Ascending aorta (tissue), 2 donors: ENCODE measurements around the gene PACC1. TPM values are rescaled to one million over a fixed set of nuclear protein-coding genes. Genes with fewer than 3 reads are reported as not detected.

ENCODE experiments used
- DNase-seq, 2 donors: peaks; one replicate each; pipeline ENCODE4 v3.0.0-alpha.2; 2019; ENCODE audit warnings: low spot score in 2 of 2
- H3K27ac ChIP-seq, 2 donors: fragments of 200-600 bp; sonication (generic); one replicate each; pipeline ENCODE4 v1.5.1; 2016 to 2017; ENCODE audit warnings: mild to moderate bottlenecking in 1 of 2
- H3K27me3 ChIP-seq: fragments of 200-600 bp; sonication (generic); one replicate; pipeline ENCODE4 v1.5.1; 2017
- H3K36me3 ChIP-seq, 2 donors: fragments of 200-600 bp; sonication (generic); one replicate each; pipeline ENCODE4 v1.5.1; 2016
- H3K4me1 ChIP-seq, 2 donors: fragments of 200-600 bp; sonication (generic); one replicate each; pipeline ENCODE4 v1.5.1; 2016 to 2017; ENCODE audit warnings: mild to moderate bottlenecking in 1 of 2
- H3K4me3 ChIP-seq, 2 donors: fragments of 200-600 bp; sonication (generic); one replicate each; pipeline ENCODE4 v1.5.1; 2016 to 2017; ENCODE audit warnings: mild to moderate bottlenecking in 1 of 2
- H3K9me3 ChIP-seq, 2 donors: fragments of 200-600 bp; sonication (generic); one replicate each; pipeline ENCODE4 v1.5.1; 2016
- intact Hi-C: fragments of 100-400 bp; cut with DNase I; formaldehyde crosslinking; loops from one replicate; pipeline ENCODE4 v1.15.1; 2023
- total RNA-seq: library from RNA; depleted of rRNA; stranded (reverse); fragments of >200 nt; gene quantifications from one replicate; pipeline ENCODE4 v1.1.0, GENCODE V29; 2016
- TF ChIP-seq, protein P1 (sequence below), 3 experiments: fragments of 200-600 bp in 2 of 3; fragments of 450-650 bp in 1 of 3; sonication (generic) in 2 of 3; IDR thresholded peaks; one replicate each; pipeline ENCODE4 v1.5.1; 2016 to 2019; ENCODE audit warnings: antibody characterized with exemption in 3 of 3, mild to moderate bottlenecking in 1 of 3, moderate library complexity in 1 of 3

Gene PACC1
- total RNA-seq, 1 donor from 2014 or later = 0.85 TPM

DNA sequence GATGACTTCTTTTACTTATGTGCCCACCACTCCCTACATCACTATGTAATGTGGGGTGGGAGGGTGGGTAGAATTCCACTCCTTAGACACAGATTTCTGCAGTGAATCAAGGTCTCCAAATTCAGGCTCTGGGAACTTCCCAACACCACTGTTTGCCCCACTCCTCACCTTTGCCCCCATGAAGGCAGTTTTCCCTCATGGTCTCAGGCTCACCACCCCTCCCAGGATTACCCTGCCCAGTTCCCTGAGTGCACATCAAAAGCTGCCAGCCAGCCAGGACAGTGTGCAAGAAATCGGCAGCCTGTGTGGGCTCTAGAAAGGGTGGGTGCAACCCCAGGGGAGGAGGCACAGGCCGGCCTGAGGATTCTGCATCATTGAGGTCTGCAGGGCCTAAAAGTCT lies 32.8 kb upstream of the PACC1 start:
- no peaks in the 10 kb centered on the region for H3K27me3 ChIP-seq
- H3K27ac ChIP-seq = no peak overlapping the region
- no peaks in the 10 kb centered on the region for H3K9me3 ChIP-seq
- TF ChIP-seq, protein P1, sequence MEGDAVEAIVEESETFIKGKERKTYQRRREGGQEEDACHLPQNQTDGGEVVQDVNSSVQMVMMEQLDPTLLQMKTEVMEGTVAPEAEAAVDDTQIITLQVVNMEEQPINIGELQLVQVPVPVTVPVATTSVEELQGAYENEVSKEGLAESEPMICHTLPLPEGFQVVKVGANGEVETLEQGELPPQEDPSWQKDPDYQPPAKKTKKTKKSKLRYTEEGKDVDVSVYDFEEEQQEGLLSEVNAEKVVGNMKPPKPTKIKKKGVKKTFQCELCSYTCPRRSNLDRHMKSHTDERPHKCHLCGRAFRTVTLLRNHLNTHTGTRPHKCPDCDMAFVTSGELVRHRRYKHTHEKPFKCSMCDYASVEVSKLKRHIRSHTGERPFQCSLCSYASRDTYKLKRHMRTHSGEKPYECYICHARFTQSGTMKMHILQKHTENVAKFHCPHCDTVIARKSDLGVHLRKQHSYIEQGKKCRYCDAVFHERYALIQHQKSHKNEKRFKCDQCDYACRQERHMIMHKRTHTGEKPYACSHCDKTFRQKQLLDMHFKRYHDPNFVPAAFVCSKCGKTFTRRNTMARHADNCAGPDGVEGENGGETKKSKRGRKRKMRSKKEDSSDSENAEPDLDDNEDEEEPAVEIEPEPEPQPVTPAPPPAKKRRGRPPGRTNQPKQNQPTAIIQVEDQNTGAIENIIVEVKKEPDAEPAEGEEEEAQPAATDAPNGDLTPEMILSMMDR (IDR thresholded peaks at IDR 0.05) = no peak
- DNase-seq = no peak
- peaks cover 20 to 31% of the 10 kb centered on the region in 2 donors for H3K36me3 ChIP-seq
- intact Hi-C loops = no loop called here
- H3K4me1 ChIP-seq = peaks cover 6 to 9% of the 10 kb centered on the region in 2 donors
- no peak overlapping the region for H3K4me3 ChIP-seq

DNA sequence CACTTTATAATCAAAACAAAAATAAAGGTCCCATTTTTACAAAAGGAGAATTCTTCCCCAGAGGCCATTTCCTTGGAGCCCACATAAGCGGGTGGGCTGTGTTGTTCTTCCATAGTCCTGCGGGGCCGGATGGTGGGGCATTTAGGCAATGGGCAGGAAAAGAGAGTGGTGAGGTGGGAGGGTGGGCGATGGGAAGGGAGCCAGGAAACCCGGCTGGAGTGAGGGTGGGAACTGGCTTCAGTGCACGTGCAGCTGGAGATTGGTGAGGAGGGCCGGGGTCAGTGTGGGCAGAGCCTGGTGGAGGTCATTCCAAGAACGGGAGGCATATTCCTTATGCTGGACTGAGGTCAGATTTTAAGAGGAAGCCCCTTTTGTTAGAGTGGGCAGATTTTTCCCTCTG lies 31.6 kb upstream of the PACC1 start:
- peaks cover 0 to 8% of the 10 kb centered on the region in 2 donors for H3K4me1 ChIP-seq
- DNase-seq = no peak
- H3K27ac ChIP-seq = no peak overlapping the region
- H3K27me3 ChIP-seq = no peaks in the 10 kb centered on the region
- TF ChIP-seq, protein P1 (IDR thresholded peaks at IDR 0.05) = no peak
- intact Hi-C loops = no loop called here
- peaks cover 20 to 31% of the 10 kb centered on the region in 2 donors for H3K36me3 ChIP-seq
- H3K4me3 ChIP-seq = no peak overlapping the region
- H3K9me3 ChIP-seq = no peaks in the 10 kb centered on the region

DNA sequence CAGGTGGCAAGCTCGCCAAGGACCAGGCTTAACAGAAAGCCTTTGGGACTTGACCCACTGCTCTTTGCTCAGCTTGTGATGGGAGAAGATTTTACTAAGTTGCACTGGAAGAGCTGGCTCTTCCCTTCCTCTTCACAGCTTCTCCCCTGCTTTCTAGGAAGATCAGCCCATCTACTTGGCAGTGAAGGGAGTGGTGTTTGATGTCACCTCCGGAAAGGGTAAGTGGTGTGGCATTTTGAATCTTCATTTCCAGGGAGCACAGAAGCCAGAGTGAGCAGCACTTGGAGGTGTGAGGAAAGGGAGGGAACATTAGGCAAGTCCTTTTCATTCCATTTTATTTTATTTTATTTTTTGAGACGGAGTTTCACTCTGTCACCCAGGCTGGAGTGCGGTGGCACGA lies 27.7 kb upstream of the PACC1 start:
- intact Hi-C loops = no loop called here
- Histone ChIP-seq H3K4me1 (peaks cover 0 to 3% of the 10 kb centered on the region in 2 donors), H3K27ac (no peak overlapping the region), H3K27me3 (no peaks in the 10 kb centered on the region), H3K36me3 (peaks cover 20 to 31% of the 10 kb centered on the region in 2 donors), H3K4me3 (no peak overlapping the region), H3K9me3 (no peaks in the 10 kb centered on the region)
- peak in 1 of 2 donors; percentile 31 for DNase-seq
- TF ChIP-seq, protein P1 (IDR thresholded peaks at IDR 0.05) = no peak

DNA sequence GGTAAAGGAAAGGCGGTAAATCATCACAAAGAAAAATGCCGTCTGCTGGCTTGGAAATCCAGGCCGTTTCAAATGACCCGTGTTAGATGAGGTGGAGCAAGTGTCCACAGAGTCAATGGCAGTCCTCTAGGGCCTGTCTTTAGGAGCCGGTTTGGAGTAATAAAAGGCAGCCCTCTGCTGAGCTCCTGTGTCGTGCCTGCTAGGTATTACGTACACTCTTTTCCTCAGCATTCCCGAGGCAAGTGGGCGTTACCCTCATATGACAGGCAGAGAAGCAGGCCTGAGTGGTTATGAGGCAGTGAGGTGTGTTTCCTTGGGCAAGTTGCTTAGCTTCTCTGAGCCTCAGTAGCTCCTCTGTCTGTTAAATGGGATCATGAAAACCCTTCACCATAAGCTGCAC lies 25.7 kb upstream of the PACC1 start:
- TF ChIP-seq, protein P1 (IDR thresholded peaks at IDR 0.05) = no peak
- peaks cover 0 to 3% of the 10 kb centered on the region in 2 donors for H3K4me1 ChIP-seq
- H3K9me3 ChIP-seq = no peaks in the 10 kb centered on the region
- H3K36me3 ChIP-seq = peaks cover 14 to 17% of the 10 kb centered on the region in 2 donors
- H3K27me3 ChIP-seq = no peaks in the 10 kb centered on the region
- no peak for DNase-seq
- H3K27ac ChIP-seq = no peak overlapping the region
- H3K4me3 ChIP-seq = no peak overlapping the region
- intact Hi-C loops = no loop called here

DNA sequence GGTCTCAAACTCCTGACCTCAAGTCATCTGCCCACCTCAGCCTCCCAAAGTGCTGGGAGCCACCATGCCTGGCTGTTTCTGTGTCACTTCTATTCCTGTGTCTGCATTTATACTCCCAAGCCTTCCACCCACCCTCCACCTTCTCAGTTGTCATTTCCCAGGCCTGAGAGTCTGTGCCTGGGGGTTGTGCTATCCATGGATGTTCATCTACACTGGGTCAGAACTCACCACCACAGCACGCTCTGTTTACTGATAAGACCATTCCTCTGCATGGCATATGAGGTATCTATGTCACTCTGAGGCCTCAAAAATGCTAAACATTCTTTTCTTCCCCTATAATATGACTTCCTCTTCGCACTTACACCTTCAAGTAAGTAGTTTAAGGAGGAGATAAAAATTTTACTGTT lies 24.1 kb upstream of the PACC1 start:
- intact Hi-C loops = no loop called here
- no peak for DNase-seq
- H3K9me3 ChIP-seq = no peaks in the 10 kb centered on the region
- H3K4me1 ChIP-seq = peaks cover 3 to 5% of the 10 kb centered on the region in 2 donors
- TF ChIP-seq, protein P1 (IDR thresholded peaks at IDR 0.05) = no peak
- H3K27me3 ChIP-seq = no peaks in the 10 kb centered on the region
- no peak overlapping the region for H3K27ac ChIP-seq
- H3K36me3 ChIP-seq = peaks cover 1 to 4% of the 10 kb centered on the region in 2 donors
- no peak overlapping the region for H3K4me3 ChIP-seq
